Mesodermal cell (in vitro differentiated cells): Measurements from ENCODE around the gene ZDHHC14.
A peak's percentile ranks its signal among the peaks of the same experiment; 100 is the strongest.
"Not testable (repeated sequence)": the region's sequence is repeated elsewhere in the genome, so short reads cannot be mapped to it uniquely, and the experiment has no call there.

Experiments
- H3K27ac ChIP-seq: 2 replicates; pipeline ENCODE4 v1.7.0; 2013; ENCODE audit warnings: mild to moderate bottlenecking, low read depth, low read length, moderate library complexity; ENCODE audit not compliant: severe bottlenecking
- H3K36me3 ChIP-seq: 2 replicates; pipeline ENCODE4 v1.7.1; 2013; ENCODE audit warnings: mild to moderate bottlenecking, low read length, moderate library complexity; ENCODE audit not compliant: control insufficient read depth, insufficient read depth
- H3K4me1 ChIP-seq: one replicate; pipeline ENCODE4 v1.7.1; 2013; ENCODE audit warnings: mild to moderate bottlenecking, low read length; ENCODE audit not compliant: insufficient read depth, control insufficient read depth, poor library complexity, severe bottlenecking
- H3K4me3 ChIP-seq: 2 replicates; pipeline ENCODE4 v1.7.0; 2013; ENCODE audit warnings: low read length, control low read depth, mild to moderate bottlenecking; ENCODE audit not compliant: insufficient read depth, poor library complexity, severe bottlenecking; ENCODE audit errors: extremely low read depth
- H3K9me3 ChIP-seq: 2 replicates; pipeline ENCODE4 v1.7.1; 2013; ENCODE audit warnings: mild to moderate bottlenecking, low read length, moderate library complexity; ENCODE audit not compliant: control insufficient read depth
- WGBS, 2 experiments: methylation state at CpG; one replicate each; pipeline ENCODE4 v1.1.5; 2013; ENCODE audit warnings: missing lambda C conversion rate in 2 of 2; ENCODE audit not compliant: insufficient coverage in 2 of 2; 5-methylcytosine and 5-hydroxymethylcytosine counted together

The ZDHHC14 gene

GRCh38 chr6:157405986-157406385 lies 25.0 kb downstream of the ZDHHC14 start:
- H3K4me1 ChIP-seq, result peaks cover 14% of the 10 kb centered on the region
- WGBS, 2 experiments, result 60 to 65% methylated on average over 3 to 6 of the region's 6 CpGs
- H3K9me3 ChIP-seq, result no peaks in the 10 kb centered on the region
- H3K36me3 ChIP-seq, result no peaks in the 10 kb centered on the region
- peak overlapping the region; percentile 26 for H3K27ac ChIP-seq
- no peak overlapping the region for H3K4me3 ChIP-seq

GRCh38 chr6:157406661-157407060 lies 25.7 kb downstream of the ZDHHC14 start:
- no peaks in the 10 kb centered on the region for H3K36me3 ChIP-seq
- no peaks in the 10 kb centered on the region for H3K9me3 ChIP-seq
- no peak overlapping the region for H3K4me3 ChIP-seq
- 73 to 84% methylated on average over 5 to 6 of the region's 7 CpGs for WGBS, 2 experiments
- peaks cover 14% of the 10 kb centered on the region for H3K4me1 ChIP-seq
- no peak overlapping the region for H3K27ac ChIP-seq

GRCh38 chr6:157407646-157408045 lies 26.7 kb downstream of the ZDHHC14 start:
- H3K4me3 ChIP-seq, result no peak overlapping the region
- peaks cover 14% of the 10 kb centered on the region for H3K4me1 ChIP-seq
- no peaks in the 10 kb centered on the region for H3K9me3 ChIP-seq
- WGBS, 2 experiments, result 85 to 100% methylated on average over 1 to 3 of the region's 3 CpGs
- no peaks in the 10 kb centered on the region for H3K36me3 ChIP-seq
- H3K27ac ChIP-seq, result no peak overlapping the region

GRCh38 chr6:157408427-157408826 lies 27.4 kb downstream of the ZDHHC14 start:
- not testable (repeated sequence) for H3K36me3 ChIP-seq, H3K4me3 ChIP-seq, H3K9me3 ChIP-seq, H3K27ac ChIP-seq
- WGBS, 2 experiments, result 90 to 100% methylated on average over 3 to 4 of the region's 5 CpGs
- peaks cover 14% of the 10 kb centered on the region for H3K4me1 ChIP-seq

GRCh38 chr6:157410045-157410444 lies 29.1 kb downstream of the ZDHHC14 start:
- Histone ChIP-seq H3K4me3 (no peak overlapping the region), H3K9me3 (no peaks in the 10 kb centered on the region), H3K27ac (no peak overlapping the region), H3K36me3 (no peaks in the 10 kb centered on the region), H3K4me1 (peaks cover 14% of the 10 kb centered on the region)
- 97 to 99% methylated on average over 4 of the region's 5 CpGs for WGBS, 2 experiments

- Histone ChIP-seq H3K36me3 (no peaks in the 10 kb centered on the region), H3K4me1 (peaks cover 6% of the 10 kb centered on the region), H3K9me3 (no peaks in the 10 kb centered on the region), H3K27ac (no peak overlapping the region), H3K4me3 (no peak overlapping the region)
- WGBS, 2 experiments, result no CpG with 5 or more reads among the region's 1 CpG
These were observed 30.4 kb downstream of the ZDHHC14 start for GRCh38 chr6:157411368-157411767.

- H3K36me3 ChIP-seq, result no peaks in the 10 kb centered on the region
- H3K27ac ChIP-seq, result no peak overlapping the region
- H3K4me1 ChIP-seq, result no peaks in the 10 kb centered on the region
- no peaks in the 10 kb centered on the region for H3K9me3 ChIP-seq
- WGBS, 2 experiments, result 93 to 94% methylated on average over 11 of the region's 11 CpGs
- H3K4me3 ChIP-seq, result no peak overlapping the region
These were observed 31.8 kb downstream of the ZDHHC14 start for GRCh38 chr6:157412791-157413190.

GRCh38 chr6:157420497-157420896 lies 39.5 kb downstream of the ZDHHC14 start:
- no peaks in the 10 kb centered on the region for H3K36me3 ChIP-seq
- H3K4me3 ChIP-seq, result no peak overlapping the region
- WGBS, 2 experiments, result 86 to 94% methylated on average over 4 to 5 of the region's 8 CpGs
- H3K27ac ChIP-seq, result no peak overlapping the region
- H3K9me3 ChIP-seq, result no peaks in the 10 kb centered on the region
- no peaks in the 10 kb centered on the region for H3K4me1 ChIP-seq

- H3K27ac ChIP-seq, result no peak overlapping the region
- 91 to 93% methylated on average over 7 of the region's 11 CpGs for WGBS, 2 experiments
- no peak overlapping the region for H3K4me3 ChIP-seq
- H3K9me3 ChIP-seq, result no peaks in the 10 kb centered on the region
- H3K36me3 ChIP-seq, result no peaks in the 10 kb centered on the region
- no peaks in the 10 kb centered on the region for H3K4me1 ChIP-seq
These were observed 43.6 kb downstream of the ZDHHC14 start for GRCh38 chr6:157424491-157425020.

- Histone ChIP-seq H3K27ac (no peak overlapping the region), H3K4me1 (no peaks in the 10 kb centered on the region), H3K4me3 (no peak overlapping the region), H3K36me3 (no peaks in the 10 kb centered on the region), H3K9me3 (no peaks in the 10 kb centered on the region)
- 93 to 100% methylated on average over 2 to 3 of the region's 7 CpGs for WGBS, 2 experiments
These were observed 47.0 kb downstream of the ZDHHC14 start for GRCh38 chr6:157427969-157428368.

- H3K36me3 ChIP-seq, result no peaks in the 10 kb centered on the region
- H3K4me3 ChIP-seq, result no peak overlapping the region
- H3K4me1 ChIP-seq, result no peaks in the 10 kb centered on the region
- WGBS, 2 experiments, result 71 to 75% methylated on average over 13 to 14 of the region's 21 CpGs
- H3K9me3 ChIP-seq, result no peaks in the 10 kb centered on the region
- H3K27ac ChIP-seq, result no peak overlapping the region
These were observed 47.6 kb downstream of the ZDHHC14 start for GRCh38 chr6:157428427-157429202.
